ENCODE data around the gene LRRC41.

Gene LRRC41

DNA sequence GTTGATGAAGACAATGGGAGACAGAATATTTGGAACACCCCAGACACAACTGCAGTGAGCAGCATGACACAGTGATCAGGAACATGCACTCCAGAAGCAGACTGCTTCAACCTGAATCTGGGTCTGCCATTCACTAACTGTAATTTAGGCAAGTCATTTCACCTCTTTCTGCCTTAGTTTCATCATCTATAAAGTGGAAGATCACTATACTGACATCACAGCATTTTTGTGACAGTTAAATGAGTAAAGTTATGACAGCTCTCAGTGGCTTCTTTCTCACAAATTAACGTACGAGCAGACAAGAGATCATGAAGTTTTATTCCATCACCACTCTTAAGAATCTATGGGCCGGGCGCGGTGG lies 14.3 kb downstream of the LRRC41 start:
- in situ Hi-C loops (cut with HindIII; ENCODE audit: low pct_unique_long_range_greater_than_20kb, low sequenced_read_pairs), result no loop called here
- no peak for DNase-seq (ENCODE audit: low read depth in 1 of 2, low spot score in 1 of 2)

DNA sequence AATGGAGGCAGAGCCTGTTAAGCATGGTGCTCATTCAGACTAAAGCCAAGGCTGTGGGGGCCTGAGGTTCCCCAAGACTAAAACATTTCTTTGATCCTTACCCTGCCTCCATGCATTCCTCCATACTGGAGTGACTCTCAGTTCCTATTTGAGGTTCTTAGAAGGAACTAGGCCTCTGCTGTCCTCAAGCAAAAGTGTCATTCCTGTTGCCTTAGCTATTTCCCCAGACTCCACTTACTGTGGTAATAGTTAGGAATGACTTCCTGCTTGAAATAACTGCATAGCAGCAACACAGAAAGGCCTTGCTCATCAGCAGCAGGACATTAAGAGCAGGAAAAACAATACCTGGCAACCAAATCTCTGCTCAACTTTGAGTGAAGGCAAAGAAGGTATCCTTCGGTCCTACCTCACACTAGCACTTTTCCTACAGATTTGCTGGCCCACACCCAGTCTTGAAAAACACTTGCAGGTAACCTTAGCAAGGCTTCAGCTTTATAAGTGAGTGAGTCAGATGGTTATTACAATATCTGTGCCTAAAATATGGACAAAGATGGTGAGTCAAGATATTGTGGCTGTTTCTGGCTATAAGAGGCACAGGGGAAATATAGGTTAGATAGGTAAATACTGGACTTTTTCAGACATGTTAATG lies 14.8 kb downstream of the LRRC41 start:
- no peak for TF ChIP-seq JUND (IDR thresholded peaks at IDR 0.05; ENCODE audit: low read depth)
- DNase-seq (ENCODE audit: low read depth in 1 of 2, low spot score in 1 of 2), result no peak
- in situ Hi-C loops (cut with HindIII; ENCODE audit: low pct_unique_long_range_greater_than_20kb, low sequenced_read_pairs), result no loop called here

More for the DNA sequence above, 14.3 kb downstream of the LRRC41 start:
- TF ChIP-seq JUND (IDR thresholded peaks at IDR 0.05; ENCODE audit: low read depth), result no peak

DNA sequence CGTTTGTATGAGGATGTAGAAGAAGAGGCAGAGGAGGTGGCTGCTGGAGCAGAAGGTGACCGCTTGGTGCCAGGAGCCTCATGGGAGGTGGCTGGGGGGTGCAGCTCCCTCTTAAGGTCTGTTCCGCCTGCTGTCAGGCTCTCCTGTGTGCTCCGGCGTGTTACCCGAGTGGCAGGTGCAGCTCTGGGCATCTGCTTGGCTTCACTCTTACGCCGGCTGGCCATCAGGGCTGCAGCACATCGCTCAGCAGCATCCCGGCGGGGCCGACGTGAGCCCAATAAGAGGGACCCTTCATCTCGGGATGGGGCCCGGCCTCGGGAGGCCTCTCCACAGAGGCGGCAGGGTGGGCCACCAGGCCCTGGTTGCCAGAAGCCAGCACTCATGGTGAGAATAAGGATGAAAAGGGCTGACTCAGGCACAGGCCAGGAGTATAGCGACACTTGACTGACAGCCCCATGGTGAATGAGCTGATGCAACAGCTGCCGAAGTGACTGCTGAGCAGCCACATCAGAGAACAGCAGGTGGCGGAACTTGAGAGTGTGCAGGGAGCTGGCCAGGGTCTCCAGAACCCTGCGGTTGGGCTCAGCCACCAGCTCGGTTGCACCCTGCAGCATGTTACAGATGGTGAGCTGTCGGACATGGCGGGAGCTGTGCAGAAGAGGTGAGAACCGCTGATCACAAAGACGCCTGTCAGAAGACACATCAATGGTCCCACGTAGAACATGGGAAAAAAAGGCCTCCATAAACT lies 17.5 kb downstream of the LRRC41 start:
- no peak for DNase-seq (ENCODE audit: low read depth in 1 of 2, low spot score in 1 of 2)
- in situ Hi-C loops (cut with HindIII; ENCODE audit: low pct_unique_long_range_greater_than_20kb, low sequenced_read_pairs), result no loop called here
- TF ChIP-seq JUND (IDR thresholded peaks at IDR 0.05; ENCODE audit: low read depth), result no peak

DNA sequence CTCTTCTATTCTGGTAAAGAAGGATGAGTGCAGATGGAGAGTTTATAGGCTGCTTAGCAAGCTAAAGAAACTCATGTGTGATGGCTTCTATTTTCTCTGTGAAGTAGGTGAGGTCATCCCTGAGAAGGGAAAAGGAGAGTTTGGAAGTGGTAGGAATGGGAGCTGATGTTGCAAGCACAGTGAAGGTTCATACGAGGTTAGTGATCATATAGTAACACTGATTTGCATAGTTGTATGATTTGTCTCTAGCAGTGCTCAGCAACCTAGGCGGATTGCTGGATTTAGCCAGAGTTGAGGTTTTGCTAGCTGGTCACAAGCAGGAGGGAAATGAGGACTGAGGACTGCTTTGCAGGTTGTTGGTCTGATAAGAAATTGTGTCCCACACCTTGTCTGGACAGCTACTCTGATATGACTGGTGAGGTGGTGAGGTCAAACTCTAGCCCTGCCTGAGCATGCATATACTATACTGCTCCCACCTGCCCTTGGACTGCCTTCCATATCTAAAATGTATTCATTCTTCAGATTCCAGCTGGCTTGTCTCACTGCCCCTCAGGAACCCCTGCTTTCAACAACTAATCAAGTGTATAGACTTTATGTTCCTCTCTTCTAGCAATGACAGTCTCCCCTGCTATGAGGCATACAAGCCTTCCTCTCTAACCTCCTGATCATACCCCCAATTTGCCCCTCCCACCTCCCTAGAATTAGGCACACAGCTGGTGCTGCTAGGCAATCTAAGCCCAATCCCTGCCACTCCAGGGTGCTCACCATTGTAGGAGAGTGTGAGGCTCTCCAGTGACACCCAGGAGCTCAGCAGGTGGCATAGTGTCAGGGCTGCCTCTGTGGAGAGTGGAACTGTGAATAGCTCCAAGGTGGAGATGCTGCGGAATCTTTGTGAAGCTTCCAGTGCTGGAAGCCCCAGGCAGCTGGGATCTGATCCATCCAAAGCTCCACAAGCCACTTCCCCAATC lies 18.5 kb downstream of the LRRC41 start:
- no peak for DNase-seq (ENCODE audit: low read depth in 1 of 2, low spot score in 1 of 2)
- no peak for TF ChIP-seq JUND (IDR thresholded peaks at IDR 0.05; ENCODE audit: low read depth)
- in situ Hi-C loops (cut with HindIII; ENCODE audit: low pct_unique_long_range_greater_than_20kb, low sequenced_read_pairs), result no loop called here

DNA sequence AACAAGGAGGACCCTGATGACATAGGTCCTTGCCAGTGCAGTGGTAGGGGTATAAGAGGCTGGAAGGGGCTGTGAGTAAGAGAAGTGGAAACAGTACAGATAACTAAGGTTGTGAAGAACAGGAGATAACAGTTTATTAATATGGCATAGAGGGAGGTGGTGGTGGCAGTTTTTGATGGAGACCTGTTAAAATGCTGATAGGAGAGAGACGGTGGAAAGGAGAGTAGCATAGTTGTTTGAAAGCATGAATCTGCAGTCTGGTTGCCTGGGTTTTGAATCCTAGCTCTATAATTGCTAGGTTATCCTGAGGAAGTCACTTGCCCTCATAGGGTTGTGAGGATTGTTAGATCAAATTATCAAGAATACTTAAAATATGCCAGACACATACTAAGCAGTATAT lies 19.4 kb downstream of the LRRC41 start:
- no peak for DNase-seq (ENCODE audit: low read depth in 1 of 2, low spot score in 1 of 2)
- in situ Hi-C loops (cut with HindIII; ENCODE audit: low pct_unique_long_range_greater_than_20kb, low sequenced_read_pairs), result no loop called here
- TF ChIP-seq JUND (IDR thresholded peaks at IDR 0.05; ENCODE audit: low read depth), result no peak

DNA sequence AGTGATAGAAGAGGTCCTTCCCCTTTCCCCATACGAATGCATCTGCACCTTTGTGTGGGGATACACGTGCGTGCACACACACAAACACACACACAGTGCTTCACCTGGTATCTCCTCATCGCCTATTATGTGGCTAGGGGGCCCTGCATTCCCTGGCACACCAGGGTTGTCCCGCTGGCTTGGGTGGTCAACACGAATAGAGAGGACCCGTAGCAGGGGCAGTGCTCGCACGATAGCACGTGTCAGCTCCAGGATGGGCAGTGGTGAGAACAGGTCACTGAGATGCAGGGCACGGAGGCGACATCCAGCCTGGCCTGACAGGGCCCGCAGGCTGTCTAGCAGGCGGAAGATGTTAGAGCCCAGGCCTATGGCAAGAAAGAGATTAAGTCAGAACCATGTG lies 22.4 kb downstream of the LRRC41 start:
- in situ Hi-C loops (cut with HindIII; ENCODE audit: low pct_unique_long_range_greater_than_20kb, low sequenced_read_pairs), result no loop called here
- no peak for TF ChIP-seq JUND (IDR thresholded peaks at IDR 0.05; ENCODE audit: low read depth)
- no peak for DNase-seq (ENCODE audit: low read depth in 1 of 2, low spot score in 1 of 2)

DNA sequence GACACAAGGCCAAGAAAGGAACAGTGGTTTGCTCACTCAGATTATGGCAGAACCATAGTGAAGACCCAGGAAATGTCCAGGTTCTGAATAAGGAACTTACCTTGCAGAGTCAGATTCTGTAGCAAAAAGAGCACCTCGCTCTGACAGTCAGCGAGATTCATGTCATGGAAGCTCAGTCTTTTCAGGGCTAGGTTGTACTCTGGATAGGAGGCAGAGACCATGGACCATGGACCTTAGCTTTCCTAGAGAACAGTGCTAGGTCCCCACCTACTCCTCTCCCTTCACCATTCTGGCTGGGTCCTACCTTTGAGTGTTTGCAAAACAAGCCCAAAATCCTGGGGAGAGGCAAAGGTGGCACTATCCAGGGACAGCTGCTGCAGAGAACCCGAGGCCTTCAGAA lies 23.3 kb downstream of the LRRC41 start:
- no peak for DNase-seq (ENCODE audit: low read depth in 1 of 2, low spot score in 1 of 2)

DNA sequence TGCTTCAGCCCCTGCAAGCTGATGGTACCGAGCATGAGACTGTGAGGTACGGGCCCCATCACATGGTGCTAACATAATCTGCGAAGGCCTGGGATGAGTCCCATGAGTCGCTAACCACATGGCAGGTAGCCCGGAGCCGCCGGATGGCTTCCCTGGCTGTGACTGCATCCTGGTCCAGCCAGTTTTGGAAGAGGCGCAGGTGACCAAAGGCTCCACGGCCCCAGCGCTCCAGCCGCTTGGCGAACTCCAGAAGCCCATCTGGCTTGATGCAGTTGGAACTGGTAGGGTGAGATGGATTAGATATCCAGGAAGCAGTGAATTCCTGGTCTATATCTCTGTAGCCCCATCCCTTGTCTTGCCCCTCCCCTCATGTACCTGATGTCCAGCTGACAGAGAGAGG lies 24.6 kb downstream of the LRRC41 start:
- in situ Hi-C loops (cut with HindIII; ENCODE audit: low pct_unique_long_range_greater_than_20kb, low sequenced_read_pairs), result no loop called here
- no peak for DNase-seq (ENCODE audit: low read depth in 1 of 2, low spot score in 1 of 2)
- TF ChIP-seq JUND (IDR thresholded peaks at IDR 0.05; ENCODE audit: low read depth), result no peak

More for the DNA sequence above, 23.3 kb downstream of the LRRC41 start:
- in situ Hi-C loops (cut with HindIII; ENCODE audit: low pct_unique_long_range_greater_than_20kb, low sequenced_read_pairs), result no loop called here
- no peak for TF ChIP-seq JUND (IDR thresholded peaks at IDR 0.05; ENCODE audit: low read depth)

DNA sequence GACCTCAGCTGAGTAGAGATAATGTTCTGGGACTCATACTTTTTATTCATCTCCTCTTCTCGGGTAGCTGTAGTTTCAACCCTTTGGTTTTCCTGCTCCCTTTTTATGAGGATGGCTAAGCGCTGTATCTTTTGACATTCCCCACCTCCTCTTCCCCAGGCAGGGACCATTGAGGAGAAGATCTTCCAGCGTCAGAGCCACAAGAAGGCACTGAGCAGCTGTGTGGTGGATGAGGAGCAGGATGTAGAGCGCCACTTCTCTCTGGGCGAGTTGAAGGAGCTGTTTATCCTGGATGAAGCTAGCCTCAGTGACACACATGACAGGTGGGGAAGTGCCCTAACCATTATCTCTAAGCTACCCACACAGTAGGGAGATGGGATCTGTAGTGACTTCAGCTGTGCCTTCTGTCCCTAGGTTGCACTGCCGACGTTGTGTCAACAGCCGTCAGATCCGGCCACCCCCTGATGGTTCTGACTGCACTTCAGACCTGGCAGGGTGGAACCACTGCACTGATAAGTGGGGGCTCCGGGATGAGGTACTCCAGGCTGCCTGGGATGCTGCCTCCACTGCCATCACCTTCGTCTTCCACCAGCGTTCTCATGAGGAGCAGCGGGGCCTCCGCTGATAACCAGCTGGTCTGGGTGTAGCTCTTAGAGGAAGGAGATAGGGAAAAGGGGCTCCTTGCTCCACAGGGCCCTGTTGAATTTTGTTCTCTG lies 25.6 kb downstream of the LRRC41 start:
- in situ Hi-C loops (cut with HindIII; ENCODE audit: low pct_unique_long_range_greater_than_20kb, low sequenced_read_pairs), result no loop called here
- DNase-seq (ENCODE audit: low read depth in 1 of 2, low spot score in 1 of 2), result no peak
- no peak for TF ChIP-seq JUND (IDR thresholded peaks at IDR 0.05; ENCODE audit: low read depth)

DNA sequence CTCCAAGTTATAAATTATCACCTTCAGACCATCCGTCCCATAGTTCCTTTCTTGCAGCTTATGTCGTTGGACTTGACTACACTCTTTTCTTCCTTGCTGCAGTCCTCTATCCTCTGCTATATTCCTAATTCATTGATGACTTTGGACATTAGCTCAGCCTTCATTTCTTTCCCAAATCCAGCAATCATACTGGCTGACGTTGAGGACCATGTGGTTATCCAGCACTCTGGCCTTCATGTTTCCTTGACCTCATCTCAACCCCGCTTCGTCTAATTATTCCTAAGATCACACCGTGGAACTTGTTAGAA lies 28.4 kb downstream of the LRRC41 start:
- no peak for TF ChIP-seq JUND (IDR thresholded peaks at IDR 0.05; ENCODE audit: low read depth)
- in situ Hi-C loops (cut with HindIII; ENCODE audit: low pct_unique_long_range_greater_than_20kb, low sequenced_read_pairs), result no loop called here
- no peak for DNase-seq (ENCODE audit: low read depth in 1 of 2, low spot score in 1 of 2)

DNA sequence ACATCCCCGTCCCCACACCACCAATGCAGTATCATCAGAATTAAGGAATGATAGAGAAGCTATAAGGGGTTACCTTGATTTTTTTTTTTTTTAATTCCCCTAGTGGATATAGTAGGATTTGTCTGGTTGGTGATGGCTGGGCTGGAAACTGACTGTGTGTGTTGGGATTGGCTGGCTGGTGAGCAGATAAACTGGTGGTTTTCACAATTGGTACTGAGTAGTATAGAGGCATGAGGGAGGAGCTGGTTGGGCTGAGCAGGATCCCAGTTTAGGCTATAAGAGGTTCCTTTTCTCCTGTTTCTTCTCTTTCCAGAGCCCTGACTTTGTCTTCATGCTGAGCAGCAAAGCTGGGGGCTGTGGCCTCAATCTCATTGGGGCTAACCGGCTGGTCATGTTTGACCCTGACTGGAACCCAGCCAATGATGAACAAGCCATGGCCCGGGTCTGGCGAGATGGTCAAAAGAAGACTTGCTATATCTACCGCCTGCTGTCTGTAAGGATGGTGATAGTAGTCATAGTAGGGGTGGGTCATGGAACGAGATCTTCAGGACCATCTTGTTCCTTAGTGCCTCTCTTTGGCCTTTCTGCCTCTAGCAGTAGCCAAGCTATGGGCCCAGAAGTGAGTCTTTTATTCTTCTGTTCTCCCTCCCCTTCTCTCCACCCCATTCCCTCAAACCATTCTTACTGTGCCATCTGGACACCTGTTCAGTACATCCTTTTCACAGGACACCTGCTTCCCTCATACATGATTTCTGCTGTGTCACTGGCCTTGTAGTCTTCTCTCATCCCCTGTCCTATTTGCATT lies 29.0 kb downstream of the LRRC41 start:
- in situ Hi-C loops (cut with HindIII; ENCODE audit: low pct_unique_long_range_greater_than_20kb, low sequenced_read_pairs), result no loop called here
- TF ChIP-seq JUND (IDR thresholded peaks at IDR 0.05; ENCODE audit: low read depth), result no peak
- no peak for DNase-seq (ENCODE audit: low read depth in 1 of 2, low spot score in 1 of 2)

DNA sequence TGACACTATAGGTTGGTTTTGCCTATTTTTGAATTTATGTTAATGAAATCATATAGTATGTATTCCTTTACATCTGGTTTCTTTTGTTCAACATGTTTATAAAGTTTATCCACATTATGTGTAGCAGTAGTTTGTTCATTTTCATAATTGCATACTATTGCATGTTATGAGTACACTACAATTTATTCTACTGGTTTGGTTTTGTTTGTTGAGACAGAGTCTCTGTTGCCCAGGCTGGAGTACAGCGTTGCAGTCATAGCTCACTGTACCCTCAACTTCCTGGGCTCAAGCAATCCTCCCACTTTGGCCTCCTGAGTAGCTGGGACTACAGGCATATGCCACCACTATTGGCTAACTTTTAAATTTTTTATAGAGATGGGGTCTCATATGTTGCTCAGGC lies 34.8 kb downstream of the LRRC41 start:
- DNase-seq (ENCODE audit: low read depth in 1 of 2, low spot score in 1 of 2), result no peak
- TF ChIP-seq JUND (IDR thresholded peaks at IDR 0.05; ENCODE audit: low read depth), result no peak
- in situ Hi-C loops (cut with HindIII; ENCODE audit: low pct_unique_long_range_greater_than_20kb, low sequenced_read_pairs), result no loop called here

Measured in T47D (cell line).